ENCODE data around the gene TAP2.

The TAP2 gene

GRCh38 chr6:32849126-32849525 lies 10.6 kb upstream of the TAP2 start:
- no peak for ATAC-seq
- TF ChIP-seq ZC3H10 (CRISPR knock-in tag; IDR thresholded peaks at IDR 0.05) (no peak), BACH2 (CRISPR knock-in tag; IDR thresholded peaks at IDR 0.05; ENCODE audit: borderline replicate concordance) (no peak), ZNF70 (CRISPR knock-in tag; IDR thresholded peaks at IDR 0.05) (no peak), ZNF8 (CRISPR knock-in tag; IDR thresholded peaks at IDR 0.05) (no peak)
- TF ChIP-seq, protein P1, sequence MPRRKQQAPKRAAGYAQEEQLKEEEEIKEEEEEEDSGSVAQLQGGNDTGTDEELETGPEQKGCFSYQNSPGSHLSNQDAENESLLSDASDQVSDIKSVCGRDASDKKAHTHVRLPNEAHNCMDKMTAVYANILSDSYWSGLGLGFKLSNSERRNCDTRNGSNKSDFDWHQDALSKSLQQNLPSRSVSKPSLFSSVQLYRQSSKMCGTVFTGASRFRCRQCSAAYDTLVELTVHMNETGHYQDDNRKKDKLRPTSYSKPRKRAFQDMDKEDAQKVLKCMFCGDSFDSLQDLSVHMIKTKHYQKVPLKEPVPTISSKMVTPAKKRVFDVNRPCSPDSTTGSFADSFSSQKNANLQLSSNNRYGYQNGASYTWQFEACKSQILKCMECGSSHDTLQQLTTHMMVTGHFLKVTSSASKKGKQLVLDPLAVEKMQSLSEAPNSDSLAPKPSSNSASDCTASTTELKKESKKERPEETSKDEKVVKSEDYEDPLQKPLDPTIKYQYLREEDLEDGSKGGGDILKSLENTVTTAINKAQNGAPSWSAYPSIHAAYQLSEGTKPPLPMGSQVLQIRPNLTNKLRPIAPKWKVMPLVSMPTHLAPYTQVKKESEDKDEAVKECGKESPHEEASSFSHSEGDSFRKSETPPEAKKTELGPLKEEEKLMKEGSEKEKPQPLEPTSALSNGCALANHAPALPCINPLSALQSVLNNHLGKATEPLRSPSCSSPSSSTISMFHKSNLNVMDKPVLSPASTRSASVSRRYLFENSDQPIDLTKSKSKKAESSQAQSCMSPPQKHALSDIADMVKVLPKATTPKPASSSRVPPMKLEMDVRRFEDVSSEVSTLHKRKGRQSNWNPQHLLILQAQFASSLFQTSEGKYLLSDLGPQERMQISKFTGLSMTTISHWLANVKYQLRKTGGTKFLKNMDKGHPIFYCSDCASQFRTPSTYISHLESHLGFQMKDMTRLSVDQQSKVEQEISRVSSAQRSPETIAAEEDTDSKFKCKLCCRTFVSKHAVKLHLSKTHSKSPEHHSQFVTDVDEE (CRISPR knock-in tag; IDR thresholded peaks at IDR 0.05): no peak

- ATAC-seq: no peak
- no peak for TF ChIP-seq CREB5 (CRISPR knock-in tag; IDR thresholded peaks at IDR 0.05; ENCODE audit: low read depth)
- no peak for TF ChIP-seq POU6F1 (CRISPR knock-in tag; IDR thresholded peaks at IDR 0.05; ENCODE audit: borderline replicate concordance, low read depth)
- TF ChIP-seq ZNF565 (CRISPR knock-in tag; conservative IDR thresholded peaks at IDR 0.05; ENCODE audit: low read depth): no peak
- no peak for TF ChIP-seq CSDC2 (CRISPR knock-in tag; IDR thresholded peaks at IDR 0.05)
- no peak for TF ChIP-seq ARNTL (CRISPR knock-in tag; IDR thresholded peaks at IDR 0.05; ENCODE audit: borderline replicate concordance, low read depth)
- no peak for TF ChIP-seq TOX (CRISPR knock-in tag; IDR thresholded peaks at IDR 0.05; ENCODE audit: borderline replicate concordance)
- TF ChIP-seq, protein P1 (CRISPR knock-in tag; IDR thresholded peaks at IDR 0.05): no peak
- TF ChIP-seq GLIS3 (CRISPR knock-in tag; IDR thresholded peaks at IDR 0.05): no peak
- no peak for TF ChIP-seq ZNF8 (CRISPR knock-in tag; IDR thresholded peaks at IDR 0.05)
- TF ChIP-seq SNAI2 (CRISPR knock-in tag; IDR thresholded peaks at IDR 0.05): no peak
- TF ChIP-seq OSR1 (CRISPR knock-in tag; IDR thresholded peaks at IDR 0.05): no peak
- no peak for TF ChIP-seq RARB (CRISPR knock-in tag; IDR thresholded peaks at IDR 0.05)
- no peak for TF ChIP-seq ZC3H10 (CRISPR knock-in tag; IDR thresholded peaks at IDR 0.05)
- no peak for TF ChIP-seq TCF4 (CRISPR knock-in tag; IDR thresholded peaks at IDR 0.05; ENCODE audit: borderline replicate concordance)
- TF ChIP-seq, protein P2, sequence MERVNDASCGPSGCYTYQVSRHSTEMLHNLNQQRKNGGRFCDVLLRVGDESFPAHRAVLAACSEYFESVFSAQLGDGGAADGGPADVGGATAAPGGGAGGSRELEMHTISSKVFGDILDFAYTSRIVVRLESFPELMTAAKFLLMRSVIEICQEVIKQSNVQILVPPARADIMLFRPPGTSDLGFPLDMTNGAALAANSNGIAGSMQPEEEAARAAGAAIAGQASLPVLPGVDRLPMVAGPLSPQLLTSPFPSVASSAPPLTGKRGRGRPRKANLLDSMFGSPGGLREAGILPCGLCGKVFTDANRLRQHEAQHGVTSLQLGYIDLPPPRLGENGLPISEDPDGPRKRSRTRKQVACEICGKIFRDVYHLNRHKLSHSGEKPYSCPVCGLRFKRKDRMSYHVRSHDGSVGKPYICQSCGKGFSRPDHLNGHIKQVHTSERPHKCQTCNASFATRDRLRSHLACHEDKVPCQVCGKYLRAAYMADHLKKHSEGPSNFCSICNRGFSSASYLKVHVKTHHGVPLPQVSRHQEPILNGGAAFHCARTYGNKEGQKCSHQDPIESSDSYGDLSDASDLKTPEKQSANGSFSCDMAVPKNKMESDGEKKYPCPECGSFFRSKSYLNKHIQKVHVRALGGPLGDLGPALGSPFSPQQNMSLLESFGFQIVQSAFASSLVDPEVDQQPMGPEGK (CRISPR knock-in tag; IDR thresholded peaks at IDR 0.05; ENCODE audit: borderline replicate concordance): no peak
These were observed 9.3 kb upstream of the TAP2 start for GRCh38 chr6:32847795-32848194.

- TF ChIP-seq OSR1 (CRISPR knock-in tag; IDR thresholded peaks at IDR 0.05) (no peak), CSDC2 (CRISPR knock-in tag; IDR thresholded peaks at IDR 0.05) (no peak), ZNF565 (CRISPR knock-in tag; conservative IDR thresholded peaks at IDR 0.05; ENCODE audit: low read depth) (no peak), ISL1 (CRISPR knock-in tag; IDR thresholded peaks at IDR 0.05) (no peak)
- TF ChIP-seq, protein P3, sequence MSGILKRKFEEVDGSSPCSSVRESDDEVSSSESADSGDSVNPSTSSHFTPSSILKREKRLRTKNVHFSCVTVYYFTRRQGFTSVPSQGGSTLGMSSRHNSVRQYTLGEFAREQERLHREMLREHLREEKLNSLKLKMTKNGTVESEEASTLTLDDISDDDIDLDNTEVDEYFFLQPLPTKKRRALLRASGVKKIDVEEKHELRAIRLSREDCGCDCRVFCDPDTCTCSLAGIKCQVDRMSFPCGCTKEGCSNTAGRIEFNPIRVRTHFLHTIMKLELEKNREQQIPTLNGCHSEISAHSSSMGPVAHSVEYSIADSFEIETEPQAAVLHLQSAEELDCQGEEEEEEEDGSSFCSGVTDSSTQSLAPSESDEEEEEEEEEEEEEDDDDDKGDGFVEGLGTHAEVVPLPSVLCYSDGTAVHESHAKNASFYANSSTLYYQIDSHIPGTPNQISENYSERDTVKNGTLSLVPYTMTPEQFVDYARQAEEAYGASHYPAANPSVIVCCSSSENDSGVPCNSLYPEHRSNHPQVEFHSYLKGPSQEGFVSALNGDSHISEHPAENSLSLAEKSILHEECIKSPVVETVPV (CRISPR knock-in tag; IDR thresholded peaks at IDR 0.05): no peak
- TF ChIP-seq, protein P1 (CRISPR knock-in tag; IDR thresholded peaks at IDR 0.05): no peak
- no peak for ATAC-seq
These were observed 8.5 kb upstream of the TAP2 start for GRCh38 chr6:32847004-32847403.
